Prostate gland (tissue), 2 donors: ENCODE measurements around the gene CFAP46.

ENCODE experiments used
- CTCF ChIP-seq, 4 experiments: fragments of 200-600 bp in 2 of 4; fragments of 450-650 bp in 2 of 4; sonication (generic) in 2 of 4; IDR thresholded peaks; 1 replicate in 3 of 4; 2 replicates in 1 of 4; pipeline ENCODE4 v1.5.1; 2016 to 2019; ENCODE audit warnings: antibody characterized with exemption in 4 of 4, mild to moderate bottlenecking in 2 of 4, moderate library complexity in 2 of 4
- POLR2AphosphoS5 ChIP-seq: sonication (generic); formaldehyde crosslinking; IDR thresholded peaks from one replicate; pipeline ENCODE4 v1.6.1; 2017; ENCODE audit warnings: antibody characterized with exemption

GRCh38 chr10:132915411-132915810, 27.0 kb downstream of the CFAP46 start:
- TF ChIP-seq CTCF (IDR thresholded peaks at IDR 0.05): no peak
- no peak for TF ChIP-seq POLR2AphosphoS5
